Liver (tissue), 9 donors: Measurements from ENCODE around the gene SMYD3. TPM values are rescaled to one million over a fixed set of nuclear protein-coding genes. Genes with fewer than 3 reads are reported as not detected.

ENCODE experiments used
- DNase-seq: peaks from one replicate; pipeline ENCODE4 v3.0.0-alpha.2; 2017; ENCODE audit warnings: low spot score
- H3K27ac ChIP-seq, 2 donors: one replicate each; pipeline ENCODE4 v1.7.0; 2013; ENCODE audit warnings: inconsistent platforms in 2 of 2, low read length in 2 of 2, control low read depth in 1 of 2, low read depth in 1 of 2, mild to moderate bottlenecking in 1 of 2
- H3K27me3 ChIP-seq, 4 donors: one replicate each; pipeline versions ENCODE4 v1.6.1 to v1.7.0; 2013; ENCODE audit warnings: low read length in 3 of 4, inconsistent platforms in 1 of 4, mild to moderate bottlenecking in 1 of 4, moderate library complexity in 1 of 4; ENCODE audit not compliant: control insufficient read depth in 4 of 4, insufficient read depth in 4 of 4
- H3K36me3 ChIP-seq, 4 donors: one replicate each; pipeline versions ENCODE4 v1.6.1 to v1.7.0; 2013; ENCODE audit warnings: low read length in 3 of 4, mild to moderate bottlenecking in 3 of 4, low read depth in 1 of 4, moderate library complexity in 1 of 4; ENCODE audit not compliant: control insufficient read depth in 4 of 4, insufficient read depth in 3 of 4
- H3K4me1 ChIP-seq, 4 donors: one replicate each; pipeline versions ENCODE4 v1.6.1 to v1.7.0; 2013; ENCODE audit warnings: low read length in 3 of 4, mild to moderate bottlenecking in 3 of 4, moderate library complexity in 1 of 4; ENCODE audit not compliant: control insufficient read depth in 4 of 4, insufficient read depth in 4 of 4
- H3K4me3 ChIP-seq, 3 donors: one replicate each; pipeline versions ENCODE4 v1.6.1 to v1.7.0; 2013; ENCODE audit warnings: low read length in 3 of 3, control low read depth in 1 of 3, low read depth in 1 of 3, mild to moderate bottlenecking in 1 of 3
- H3K9ac ChIP-seq, 2 donors: one replicate each; pipeline ENCODE4 v1.7.0; 2013; ENCODE audit warnings: low read length in 2 of 2, mild to moderate bottlenecking in 2 of 2, moderate library complexity in 2 of 2, control low read depth in 1 of 2, low read depth in 1 of 2
- H3K9me3 ChIP-seq, 4 donors: one replicate each; pipeline versions ENCODE4 v1.6.1 to v1.7.0; 2013; ENCODE audit warnings: low read length in 3 of 4; ENCODE audit not compliant: control insufficient read depth in 4 of 4
- ATF3 ChIP-seq: IDR thresholded peaks from 2 replicates; pipeline ENCODE4 v1.6.1; 2016; ENCODE audit warnings: antibody characterized with exemption
- CTCF ChIP-seq: fragments of 150-350 bp; IDR thresholded peaks from 2 replicates; pipeline ENCODE4 v1.5.1; 2017; ENCODE audit warnings: improper control_type of control experiment, low read depth, low read length; ENCODE audit not compliant: missing input control
- EGR1 ChIP-seq, 2 donors: IDR thresholded peaks; 2 replicates each; pipeline ENCODE4 v1.6.1; 2016 to 2018; ENCODE audit warnings: antibody characterized with exemption in 2 of 2, low read depth in 2 of 2
- FOXA1 ChIP-seq: IDR thresholded peaks from 2 replicates; pipeline ENCODE4 v1.6.1; 2016; ENCODE audit warnings: antibody characterized with exemption
- FOXA2 ChIP-seq: IDR thresholded peaks from 2 replicates; pipeline ENCODE4 v1.6.1; 2016; ENCODE audit warnings: antibody characterized with exemption
- GABPA ChIP-seq, 2 donors: IDR thresholded peaks in 1 of 2; conservative IDR thresholded peaks in 1 of 2; 2 replicates each; pipeline ENCODE4 v1.6.1; 2016; ENCODE audit warnings: antibody characterized with exemption in 2 of 2, mild to moderate bottlenecking in 1 of 2, moderate library complexity in 1 of 2
- HNF4A ChIP-seq, 2 donors: conservative IDR thresholded peaks; 2 replicates each; pipeline ENCODE4 v1.6.1; 2016; ENCODE audit warnings: antibody characterized with exemption in 2 of 2, mild to moderate bottlenecking in 2 of 2
- HNF4G ChIP-seq: IDR thresholded peaks from 2 replicates; pipeline ENCODE4 v1.6.1; 2016; ENCODE audit warnings: antibody characterized with exemption
- JUND ChIP-seq, 2 donors: IDR thresholded peaks; 2 replicates each; pipeline ENCODE4 v1.6.1; 2016; ENCODE audit warnings: antibody characterized with exemption in 2 of 2
- MAX ChIP-seq: IDR thresholded peaks from 2 replicates; pipeline ENCODE4 v1.6.1; 2016; ENCODE audit warnings: antibody characterized with exemption
- NR2F2 ChIP-seq: IDR thresholded peaks from 2 replicates; pipeline ENCODE4 v1.6.1; 2016; ENCODE audit warnings: antibody characterized with exemption
- RAD21 ChIP-seq, 2 donors: IDR thresholded peaks; 2 replicates each; pipeline ENCODE4 v1.6.1; 2016; ENCODE audit warnings: antibody characterized with exemption in 2 of 2, mild to moderate bottlenecking in 2 of 2
- REST ChIP-seq: IDR thresholded peaks from 2 replicates; pipeline ENCODE4 v1.6.1; 2016; ENCODE audit warnings: antibody characterized with exemption, mild to moderate bottlenecking
- RXRA ChIP-seq, 2 donors: IDR thresholded peaks; 2 replicates each; pipeline ENCODE4 v1.6.1; 2017 to 2018; ENCODE audit warnings: antibody characterized with exemption in 2 of 2, mild to moderate bottlenecking in 1 of 2
- SP1 ChIP-seq: IDR thresholded peaks from 2 replicates; pipeline ENCODE4 v1.6.1; 2018; ENCODE audit warnings: antibody characterized with exemption, mild to moderate bottlenecking
- TAF1 ChIP-seq: conservative IDR thresholded peaks from 2 replicates; pipeline ENCODE4 v1.6.1; 2016; ENCODE audit warnings: antibody characterized with exemption, mild to moderate bottlenecking
- YY1 ChIP-seq: IDR thresholded peaks from 2 replicates; pipeline ENCODE4 v1.6.1; 2016; ENCODE audit warnings: antibody characterized with exemption, mild to moderate bottlenecking
- ZBTB33 ChIP-seq: IDR thresholded peaks from 2 replicates; pipeline ENCODE4 v1.6.1; 2016; ENCODE audit warnings: antibody characterized with exemption
- WGBS: extraction: QIAGEN DNeasy Blood & Tissue Kit; methylation state at CpG from one replicate; pipeline ENCODE4 v1.1.7; 2013; 5-methylcytosine and 5-hydroxymethylcytosine counted together
- polyA plus RNA-seq, 2 donors: library from polyadenylated mRNA; stranded (reverse) in 1 of 2; unstranded in 1 of 2; fragments of 200-250 nt in 1 of 2; fragments of >200 nt in 1 of 2; fragmentation: Nextera tagmentation in 1 of 2; extraction: Ambion mirVana in 1 of 2; gene quantifications; one replicate each; pipeline versions ENCODE4 v1.2.1 to v1.2.3, GENCODE V29; 2013 to 2015
- total RNA-seq, 2 donors: library from RNA; depleted of rRNA; stranded (reverse); fragments of >200 nt; gene quantifications; one replicate each; pipeline ENCODE4 v1.2.3, GENCODE V29; 2014
- donor health status: healthy.
- donor health status: healthy.
- donor health status: healthy.
- donor health status: healthy.
- donor health status: healthy.

Gene SMYD3
- total and polyA plus RNA-seq, 4 donors, result 3.1 to 9.1 (median 8.0) TPM

- peaks cover 0 to 5% (median 1%) of the 10 kb centered on the region in 4 donors for H3K9me3 ChIP-seq
- no peaks in the 10 kb centered on the region for H3K36me3 ChIP-seq
- no peaks in the 10 kb centered on the region for H3K4me1 ChIP-seq
- no peak for TF ChIP-seq YY1
- TF ChIP-seq HNF4A (conservative IDR thresholded peaks at IDR 0.05), result no peak
- no peak for TF ChIP-seq EGR1 (IDR thresholded peaks at IDR 0.05; ENCODE audit: low read depth in 2 of 2)
- TF ChIP-seq CTCF, result no peak
- TF ChIP-seq NR2F2, result no peak
- no peak for TF ChIP-seq ZBTB33
- TF ChIP-seq RAD21 (IDR thresholded peaks at IDR 0.05), result no peak
- no peak for TF ChIP-seq FOXA2
- TF ChIP-seq FOXA1, result no peak
- no peak for TF ChIP-seq JUND (IDR thresholded peaks at IDR 0.05)
- no peak for TF ChIP-seq MAX
- TF ChIP-seq GABPA (IDR thresholded peaks at IDR 0.05 in 1 of 2, conservative IDR thresholded peaks at IDR 0.05 in 1 of 2), result no peak
- TF ChIP-seq SP1, result no peak
- no peak for TF ChIP-seq TAF1
- no peak for TF ChIP-seq REST
- TF ChIP-seq RXRA (IDR thresholded peaks at IDR 0.05), result no peak
- TF ChIP-seq ATF3, result no peak
- no peak for TF ChIP-seq HNF4G
- no peak for DNase-seq
- H3K27ac ChIP-seq, result no peak overlapping the region
- no peak overlapping the region for H3K9ac ChIP-seq
- no peak overlapping the region for H3K4me3 ChIP-seq
- 99% methylated on average over 4 of the region's 4 CpGs for WGBS
- no peaks in the 10 kb centered on the region for H3K27me3 ChIP-seq
These were observed 248.8 kb downstream of the SMYD3 start for GRCh38 chr1:246258250-246258649.
